ENCODE measurements around the gene RAB40B.

The RAB40B gene

GRCh38 chr17:82630212-82630611, 68.3 kb downstream of the RAB40B start (continued):
- TF ChIP-seq PATZ1 (CRISPR knock-in tag; IDR thresholded peaks at IDR 0.05; ENCODE audit: borderline replicate concordance): no peak

GRCh38 chr17:82629748-82630147, 68.8 kb downstream of the RAB40B start:
- TF ChIP-seq TOX (CRISPR knock-in tag; IDR thresholded peaks at IDR 0.05; ENCODE audit: borderline replicate concordance): no peak
- no peak for TF ChIP-seq TSHZ2 (CRISPR knock-in tag; IDR thresholded peaks at IDR 0.05)
- TF ChIP-seq ARNTL (CRISPR knock-in tag; IDR thresholded peaks at IDR 0.05; ENCODE audit: borderline replicate concordance, low read depth): no peak
- TF ChIP-seq PPARA (CRISPR knock-in tag; IDR thresholded peaks at IDR 0.05; ENCODE audit: borderline replicate concordance): no peak
- no peak for TF ChIP-seq ZC3H10 (CRISPR knock-in tag; IDR thresholded peaks at IDR 0.05)
- TF ChIP-seq BACH2 (CRISPR knock-in tag; IDR thresholded peaks at IDR 0.05; ENCODE audit: borderline replicate concordance): no peak
- no peak for TF ChIP-seq RARB (CRISPR knock-in tag; IDR thresholded peaks at IDR 0.05)
- TF ChIP-seq CREB5 (CRISPR knock-in tag; IDR thresholded peaks at IDR 0.05; ENCODE audit: low read depth): no peak
- no peak for TF ChIP-seq ZFP3 (CRISPR knock-in tag; IDR thresholded peaks at IDR 0.05)
- TF ChIP-seq ISL1 (CRISPR knock-in tag; IDR thresholded peaks at IDR 0.05): no peak
- no peak for TF ChIP-seq GLIS3 (CRISPR knock-in tag; IDR thresholded peaks at IDR 0.05)
- no peak for TF ChIP-seq ESRRG (CRISPR knock-in tag; IDR thresholded peaks at IDR 0.05)
- no peak for TF ChIP-seq ZNF8 (CRISPR knock-in tag; IDR thresholded peaks at IDR 0.05)
- TF ChIP-seq SNAI2 (CRISPR knock-in tag; IDR thresholded peaks at IDR 0.05): no peak
- TF ChIP-seq ZNF70 (CRISPR knock-in tag; IDR thresholded peaks at IDR 0.05): no peak
- TF ChIP-seq CSRNP3 (CRISPR knock-in tag; IDR thresholded peaks at IDR 0.05): no peak
- TF ChIP-seq POU6F1 (CRISPR knock-in tag; IDR thresholded peaks at IDR 0.05; ENCODE audit: borderline replicate concordance, low read depth): no peak
- TF ChIP-seq TCF4 (CRISPR knock-in tag; IDR thresholded peaks at IDR 0.05; ENCODE audit: borderline replicate concordance): no peak
- no peak for TF ChIP-seq CSDC2 (CRISPR knock-in tag; IDR thresholded peaks at IDR 0.05)
- no peak for TF ChIP-seq PATZ1 (CRISPR knock-in tag; IDR thresholded peaks at IDR 0.05; ENCODE audit: borderline replicate concordance)
- no peak for ATAC-seq

GRCh38 chr17:82627405-82627804, 71.1 kb downstream of the RAB40B start:
- TF ChIP-seq ARNTL (CRISPR knock-in tag; IDR thresholded peaks at IDR 0.05; ENCODE audit: borderline replicate concordance, low read depth) (no peak), ZNF565 (CRISPR knock-in tag; conservative IDR thresholded peaks at IDR 0.05; ENCODE audit: low read depth) (no peak), PPARA (CRISPR knock-in tag; IDR thresholded peaks at IDR 0.05; ENCODE audit: borderline replicate concordance) (no peak), ESRRG (CRISPR knock-in tag; IDR thresholded peaks at IDR 0.05) (no peak), CSRNP3 (CRISPR knock-in tag; IDR thresholded peaks at IDR 0.05) (no peak), TOX (CRISPR knock-in tag; IDR thresholded peaks at IDR 0.05; ENCODE audit: borderline replicate concordance) (no peak), BACH2 (CRISPR knock-in tag; IDR thresholded peaks at IDR 0.05; ENCODE audit: borderline replicate concordance) (no peak), ZFP3 (CRISPR knock-in tag; IDR thresholded peaks at IDR 0.05) (no peak)
- ATAC-seq: no peak; the same call in 2 of the 3 replicates

Data from SK-N-SH treated with all-trans-retinoic acid at 6 μM for 48 hours (cell line).